Measurements from ENCODE around the gene DIRAS3.

The DIRAS3 gene

DNA sequence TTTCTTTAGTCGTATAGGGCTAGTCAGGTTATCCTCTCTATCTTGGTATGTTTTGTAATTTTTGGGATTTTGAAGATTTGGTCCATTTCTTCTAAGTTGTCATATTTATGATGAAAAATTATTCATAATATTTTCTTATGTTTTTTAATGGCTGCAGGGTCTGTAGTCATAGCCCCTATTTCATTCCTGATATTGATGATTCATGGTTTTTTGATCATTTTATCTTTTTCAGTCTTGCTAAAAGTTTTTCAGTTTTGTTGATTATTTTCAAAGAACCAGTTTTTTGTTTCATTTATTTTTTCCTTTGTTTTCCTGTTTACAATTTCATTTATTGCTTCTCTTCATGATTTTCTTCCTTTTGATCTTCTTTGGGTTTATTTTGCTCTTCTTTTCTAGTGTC is 50.2 kb downstream of the DIRAS3 start:
- H3K27me3 ChIP-seq (ENCODE audit: low read depth, low read length) = no peaks in the 10 kb centered on the region
- H3K4me3 ChIP-seq (ENCODE audit: low read length) = no peak overlapping the region
- no peak overlapping the region for H3K9ac ChIP-seq (ENCODE audit: low read length)
- H3K27ac ChIP-seq (ENCODE audit: low read length) = no peak overlapping the region
- no peaks in the 10 kb centered on the region for H3K79me2 ChIP-seq (ENCODE audit: low read length)
- H4K20me1 ChIP-seq (ENCODE audit: insufficient read depth, low read length) = no peaks in the 10 kb centered on the region
- no peaks in the 10 kb centered on the region for H3K9me3 ChIP-seq (ENCODE audit: insufficient read depth, low read length)
- H3K4me1 ChIP-seq (ENCODE audit: low read length) = no peaks in the 10 kb centered on the region
- H3K36me3 ChIP-seq (replicated peaks; ENCODE audit: low read depth, low read length) = no peaks in the 10 kb centered on the region
- no peak for TF ChIP-seq EZH2phosphoT487 (IDR thresholded peaks at IDR 0.05; ENCODE audit: low read depth)
- TF ChIP-seq, protein P1, sequence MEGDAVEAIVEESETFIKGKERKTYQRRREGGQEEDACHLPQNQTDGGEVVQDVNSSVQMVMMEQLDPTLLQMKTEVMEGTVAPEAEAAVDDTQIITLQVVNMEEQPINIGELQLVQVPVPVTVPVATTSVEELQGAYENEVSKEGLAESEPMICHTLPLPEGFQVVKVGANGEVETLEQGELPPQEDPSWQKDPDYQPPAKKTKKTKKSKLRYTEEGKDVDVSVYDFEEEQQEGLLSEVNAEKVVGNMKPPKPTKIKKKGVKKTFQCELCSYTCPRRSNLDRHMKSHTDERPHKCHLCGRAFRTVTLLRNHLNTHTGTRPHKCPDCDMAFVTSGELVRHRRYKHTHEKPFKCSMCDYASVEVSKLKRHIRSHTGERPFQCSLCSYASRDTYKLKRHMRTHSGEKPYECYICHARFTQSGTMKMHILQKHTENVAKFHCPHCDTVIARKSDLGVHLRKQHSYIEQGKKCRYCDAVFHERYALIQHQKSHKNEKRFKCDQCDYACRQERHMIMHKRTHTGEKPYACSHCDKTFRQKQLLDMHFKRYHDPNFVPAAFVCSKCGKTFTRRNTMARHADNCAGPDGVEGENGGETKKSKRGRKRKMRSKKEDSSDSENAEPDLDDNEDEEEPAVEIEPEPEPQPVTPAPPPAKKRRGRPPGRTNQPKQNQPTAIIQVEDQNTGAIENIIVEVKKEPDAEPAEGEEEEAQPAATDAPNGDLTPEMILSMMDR (IDR thresholded peaks at IDR 0.05; ENCODE audit: low read depth, low read length) = no peak
- H3K4me2 ChIP-seq (ENCODE audit: low read length) = no peak overlapping the region
- no peak overlapping the region for H2AFZ ChIP-seq (ENCODE audit: low read depth, low read length)

DNA sequence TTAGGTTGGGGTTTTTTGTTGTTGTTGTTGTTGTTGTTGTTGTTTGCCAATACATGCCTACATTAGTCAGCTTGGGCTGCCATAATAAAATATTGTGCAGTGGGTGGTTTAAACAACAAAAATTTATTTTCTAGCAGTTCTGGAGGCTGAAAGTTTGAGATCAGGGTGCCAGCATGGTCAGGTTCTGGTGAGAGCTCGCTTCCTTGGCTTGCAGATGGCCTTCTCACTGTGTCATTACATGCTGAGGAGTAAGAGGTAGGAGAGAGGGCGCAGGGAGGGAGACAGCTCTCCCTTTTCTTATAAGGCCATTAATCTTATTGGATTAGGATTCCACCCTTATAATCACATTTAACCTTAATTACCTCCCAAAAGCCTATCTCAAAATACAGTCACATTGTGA is 52.7 kb downstream of the DIRAS3 start:
- no peaks in the 10 kb centered on the region for H3K4me1 ChIP-seq (ENCODE audit: low read length)
- H4K20me1 ChIP-seq (ENCODE audit: insufficient read depth, low read length) = no peaks in the 10 kb centered on the region
- no peak for TF ChIP-seq EZH2phosphoT487 (IDR thresholded peaks at IDR 0.05; ENCODE audit: low read depth)
- TF ChIP-seq, protein P1 (IDR thresholded peaks at IDR 0.05; ENCODE audit: low read depth, low read length) = no peak
- H2AFZ ChIP-seq (ENCODE audit: low read depth, low read length) = no peak overlapping the region
- H3K4me2 ChIP-seq (ENCODE audit: low read length) = no peak overlapping the region
- no peaks in the 10 kb centered on the region for H3K9me3 ChIP-seq (ENCODE audit: insufficient read depth, low read length)
- no peaks in the 10 kb centered on the region for H3K27me3 ChIP-seq (ENCODE audit: low read depth, low read length)
- no peaks in the 10 kb centered on the region for H3K36me3 ChIP-seq (replicated peaks; ENCODE audit: low read depth, low read length)
- H3K27ac ChIP-seq (ENCODE audit: low read length) = no peak overlapping the region
- no peak overlapping the region for H3K4me3 ChIP-seq (ENCODE audit: low read length)
- H3K9ac ChIP-seq (ENCODE audit: low read length) = no peak overlapping the region
- H3K79me2 ChIP-seq (ENCODE audit: low read length) = no peaks in the 10 kb centered on the region
